GM21825 (cell line): ENCODE data around the gene HOXA13.

Source experiments
- ATAC-seq: cut with Tn5 transposase; IDR thresholded peaks from one replicate; pipeline ENCODE4 v1.9.1; 2021; ENCODE audit warnings: mild to moderate bottlenecking, moderate library complexity; ENCODE audit not compliant: unreplicated experiment

The HOXA13 gene

GRCh38 chr7:27199849-27200760, at the start of gene HOXA13:
Gene HOXA13 (minus strand): TSS chr7:27200091. CDS start chr7:27200077, 14 bp downstream.
- no peak for ATAC-seq

- ATAC-seq: no peak
Measured at GRCh38 chr7:27248911-27249723, 49.2 kb upstream of the HOXA13 start.

- no peak for ATAC-seq
Measured at GRCh38 chr7:27248427-27248806, 48.5 kb upstream of the HOXA13 start.

- no peak for ATAC-seq
Measured at GRCh38 chr7:27247452-27248426, 47.8 kb upstream of the HOXA13 start.

- no peak for ATAC-seq
Measured at GRCh38 chr7:27247000-27247399, 47.1 kb upstream of the HOXA13 start.

- ATAC-seq: no peak
Measured at GRCh38 chr7:27245798-27246691, 46.2 kb upstream of the HOXA13 start.

- ATAC-seq: no peak
Measured at GRCh38 chr7:27245124-27245797, 45.4 kb upstream of the HOXA13 start.

GRCh38 chr7:27244488-27245123, 44.7 kb upstream of the HOXA13 start:
- ATAC-seq: no peak

- no peak for ATAC-seq
Measured at GRCh38 chr7:27243340-27244163, 43.7 kb upstream of the HOXA13 start.

- ATAC-seq: no peak
Measured at GRCh38 chr7:27242555-27243339, 42.9 kb upstream of the HOXA13 start, which contains the start of gene EVX1. Gene EVX1 (plus strand): TSS chr7:27242802. CDS start chr7:27243031, 229 bp downstream.

GRCh38 chr7:27242154-27242553, 42.3 kb upstream of the HOXA13 start:
- ATAC-seq: no peak

- ATAC-seq: no peak
Measured at GRCh38 chr7:27241189-27242056, 41.5 kb upstream of the HOXA13 start.

GRCh38 chr7:27240015-27240731, 40.3 kb upstream of the HOXA13 start:
- no peak for ATAC-seq

GRCh38 chr7:27239387-27240014, 39.6 kb upstream of the HOXA13 start:
- ATAC-seq: no peak

- ATAC-seq: no peak
Measured at GRCh38 chr7:27238979-27239386, 39.1 kb upstream of the HOXA13 start.
